PC-9 (cell line): ENCODE measurements around the gene PLA2G2C. TPM values are rescaled to one million over a fixed set of nuclear protein-coding genes. Genes with fewer than 3 reads are reported as not detected.

Experiments used
- BruUV-seq: library from RNA; stranded (reverse); fragments of 400-500 nt; replicated peaks from 2 replicates; lab custom pipeline; 2021; lab: Mats Ljungman, UMichigan
- CTCF ChIA-PET: fragments of 300-600 bp; sonication (Branson Sonifier 250); formaldehyde crosslinking; loops from one replicate; lab custom pipeline; 2022; ENCODE audit warnings: antibody characterized with exemption; lab: Charles Lee
- POLR2A ChIA-PET: fragments of 300-600 bp; sonication (Branson Sonifier 250); formaldehyde crosslinking; loops from one replicate; lab custom pipeline; 2022; ENCODE audit warnings: antibody characterized with exemption; ENCODE audit not compliant: unreplicated experiment; lab: Charles Lee
- DNase-seq, 2 experiments: peaks; one replicate each; pipeline versions ENCODE4 v3.0.0 to v3.0.0-alpha.2; 2015 to 2022; ENCODE audit warnings: mixed read lengths in 1 of 2
- H2AFZ ChIP-seq: fragments of 200-600 bp; sonication (generic); 2 replicates; pipeline ENCODE4 v1.8.1; 2017; ENCODE audit warnings: antibody characterized with exemption
- H3F3A ChIP-seq: fragments of 200-600 bp; sonication (generic); 2 replicates; pipeline ENCODE4 v1.8.1; 2017; ENCODE audit warnings: antibody characterized with exemption, mild to moderate bottlenecking, low read depth; ENCODE audit not compliant: insufficient read depth
- H3K27ac ChIP-seq: fragments of 200-600 bp; sonication (generic); 2 replicates; pipeline ENCODE4 v1.6.1; 2016; ENCODE audit warnings: mixed run types
- H3K27me3 ChIP-seq: fragments of 200-600 bp; sonication (generic); 2 replicates; pipeline ENCODE4 v1.6.1; 2016; ENCODE audit warnings: low read depth, mixed run types; ENCODE audit not compliant: insufficient read depth
- H3K36me3 ChIP-seq: fragments of 200-600 bp; sonication (generic); 2 replicates; pipeline ENCODE4 v1.6.1; 2016; ENCODE audit warnings: low read depth, mixed run types
- H3K4me1 ChIP-seq: fragments of 200-600 bp; sonication (generic); replicated peaks from 2 replicates; pipeline ENCODE4 v1.6.1; 2016; ENCODE audit warnings: mixed run types; ENCODE audit not compliant: insufficient read depth
- H3K4me2 ChIP-seq: fragments of 200-600 bp; sonication (generic); 2 replicates; pipeline ENCODE4 v1.6.1; 2017; ENCODE audit warnings: mixed run types
- H3K4me3 ChIP-seq: fragments of 200-600 bp; sonication (generic); 2 replicates; pipeline ENCODE4 v1.6.1; 2016; ENCODE audit warnings: mixed run types
- H3K79me2 ChIP-seq: fragments of 200-600 bp; sonication (generic); 2 replicates; pipeline ENCODE4 v1.6.1; 2017; ENCODE audit warnings: low read depth, mixed run types
- H3K9me2 ChIP-seq: fragments of 200-600 bp; sonication (generic); 2 replicates; pipeline ENCODE4 v1.8.1; 2017; ENCODE audit warnings: mild to moderate bottlenecking; ENCODE audit not compliant: insufficient read depth
- H3K9me3 ChIP-seq: fragments of 200-600 bp; sonication (generic); 2 replicates; pipeline ENCODE4 v1.8.1; 2016; ENCODE audit warnings: low read depth; ENCODE audit not compliant: insufficient read depth
- H4K20me1 ChIP-seq: fragments of 200-600 bp; sonication (generic); 2 replicates; pipeline ENCODE4 v1.8.1; 2017; ENCODE audit not compliant: insufficient read depth
- CTCF ChIP-seq: fragments of 200-600 bp; sonication (generic); conservative IDR thresholded peaks from 2 replicates; pipeline ENCODE4 v1.6.1; 2017; ENCODE audit warnings: mixed run types, antibody characterized with exemption, mild to moderate bottlenecking, moderate library complexity
- EZH2 ChIP-seq: fragments of 200-600 bp; sonication (generic); IDR thresholded peaks from 2 replicates; pipeline ENCODE4 v1.8.0; 2017; ENCODE audit warnings: antibody characterized with exemption, low read depth
- intact Hi-C: fragments of 100-400 bp; cut with micrococcal nuclease; formaldehyde crosslinking; loops from one replicate; pipeline ENCODE4 v1.10.0; 2022; ENCODE audit not compliant: unreplicated experiment
- total RNA-seq: library from RNA; stranded (reverse); gene quantifications from 2 replicates; pipeline ENCODE4 v1.2.3, GENCODE V29; 2021

PLA2G2C gene
- total RNA-seq, 1 experiment from 2014 or later: 0.55 TPM

GRCh38 chr1:20183035-20183434 lies 3.3 kb downstream of the PLA2G2C start:
- intact Hi-C loops: no loop called here
- H3K4me2 ChIP-seq: no peak overlapping the region
- H4K20me1 ChIP-seq: no peaks in the 10 kb centered on the region
- no peaks in the 10 kb centered on the region for H3K27me3 ChIP-seq
- TF ChIP-seq CTCF (no peak), EZH2 (no peak)
- H3K9me3 ChIP-seq: no peaks in the 10 kb centered on the region
- CTCF ChIA-PET: interaction anchor here (0.6 kb wide), 1 partner anchor 29 kb away, joined by 12 read pairs; no protein-coding TSS in a partner anchor
- H3K79me2 ChIP-seq: peaks cover 16% of the 10 kb centered on the region
- peaks cover 26% of the 10 kb centered on the region; the same call in 1 of the 2 replicates for H3F3A ChIP-seq
- H3K9me2 ChIP-seq: no peaks in the 10 kb centered on the region
- DNase-seq: no peak
- H3K4me3 ChIP-seq: no peak overlapping the region
- H3K27ac ChIP-seq: no peak overlapping the region
- POLR2A ChIA-PET: interaction anchor here (0.6 kb wide), 1 partner anchor 423 kb away, joined by 3 read pairs; no protein-coding TSS in a partner anchor
- no peaks in the 10 kb centered on the region for H3K36me3 ChIP-seq
- BruUV-seq: no TSS peak
- no peak overlapping the region for H2AFZ ChIP-seq
- H3K4me1 ChIP-seq: peaks cover 63% of the 10 kb centered on the region

GRCh38 chr1:20182415-20182814 lies 3.9 kb downstream of the PLA2G2C start:
- Histone ChIP-seq H3K27ac (no peak overlapping the region), H2AFZ (no peak overlapping the region), H3K4me2 (no peak overlapping the region), H3K4me3 (no peak overlapping the region), H3K79me2 (peaks cover 10% of the 10 kb centered on the region), H3K9me2 (no peaks in the 10 kb centered on the region), H3K27me3 (no peaks in the 10 kb centered on the region), H4K20me1 (no peaks in the 10 kb centered on the region), H3K36me3 (no peaks in the 10 kb centered on the region), H3K4me1 (peaks cover 57% of the 10 kb centered on the region), H3K9me3 (no peaks in the 10 kb centered on the region), H3F3A (peaks cover 25% of the 10 kb centered on the region; the same call in 1 of the 2 replicates)
- DNase-seq: no peak
- POLR2A ChIA-PET: interaction anchor here (0.6 kb wide), 1 partner anchor 423 kb away, joined by 3 read pairs; no protein-coding TSS in a partner anchor
- TF ChIP-seq CTCF (no peak), EZH2 (no peak)
- CTCF ChIA-PET: interaction anchor here (0.6 kb wide), 1 partner anchor 30 kb away, joined by 12 read pairs; no protein-coding TSS in a partner anchor
- no TSS peak for BruUV-seq
- intact Hi-C loops: no loop called here

- peak overlapping the region; percentile 49; the same call in 1 of the 2 replicates for H3K27ac ChIP-seq
- no peaks in the 10 kb centered on the region for H3K36me3 ChIP-seq
- intact Hi-C loops: no loop called here
- ChIA-PET CTCF (interaction anchor here (0.7 kb wide), 1 partner anchor 453 kb away, joined by 3 read pairs; no protein-coding TSS in a partner anchor), POLR2A (interaction anchor here (0.6 kb wide), 1 partner anchor 56 kb away, joined by 6 read pairs; no protein-coding TSS in a partner anchor)
- H2AFZ ChIP-seq: no peak overlapping the region
- H3K9me3 ChIP-seq: no peaks in the 10 kb centered on the region
- no peaks in the 10 kb centered on the region for H3K79me2 ChIP-seq
- peaks cover 48% of the 10 kb centered on the region for H3K4me1 ChIP-seq
- H3F3A ChIP-seq: peaks cover 15% of the 10 kb centered on the region; the same call in 1 of the 2 replicates
- no peak for DNase-seq
- peak overlapping the region; percentile 49; the same call in 1 of the 2 replicates for H3K4me2 ChIP-seq
- no TSS peak for BruUV-seq
- no peaks in the 10 kb centered on the region for H3K27me3 ChIP-seq
- TF ChIP-seq CTCF (no peak), EZH2 (no peak)
- no peaks in the 10 kb centered on the region for H4K20me1 ChIP-seq
- H3K4me3 ChIP-seq: no peak overlapping the region
- no peaks in the 10 kb centered on the region for H3K9me2 ChIP-seq
Observed at GRCh38 chr1:20180844-20181207, 5.5 kb downstream of the PLA2G2C start.
